ENCODE results near the gene METTL8.

METTL8 gene, protein sequence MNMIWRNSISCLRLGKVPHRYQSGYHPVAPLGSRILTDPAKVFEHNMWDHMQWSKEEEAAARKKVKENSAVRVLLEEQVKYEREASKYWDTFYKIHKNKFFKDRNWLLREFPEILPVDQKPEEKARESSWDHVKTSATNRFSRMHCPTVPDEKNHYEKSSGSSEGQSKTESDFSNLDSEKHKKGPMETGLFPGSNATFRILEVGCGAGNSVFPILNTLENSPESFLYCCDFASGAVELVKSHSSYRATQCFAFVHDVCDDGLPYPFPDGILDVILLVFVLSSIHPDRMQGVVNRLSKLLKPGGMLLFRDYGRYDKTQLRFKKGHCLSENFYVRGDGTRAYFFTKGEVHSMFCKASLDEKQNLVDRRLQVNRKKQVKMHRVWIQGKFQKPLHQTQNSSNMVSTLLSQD

DNA sequence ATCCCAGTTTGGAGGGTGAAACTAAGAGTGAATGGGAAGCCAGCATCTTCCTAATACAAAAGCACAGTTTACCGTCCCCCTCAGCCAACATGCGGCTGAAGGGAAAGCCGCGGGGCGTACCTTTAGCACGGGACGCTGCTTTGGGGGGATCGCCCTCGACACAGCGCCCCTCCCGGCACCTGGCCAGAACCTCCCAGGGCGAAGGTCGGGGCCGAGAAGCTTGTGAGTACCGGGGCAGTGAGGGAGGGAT, at the start of gene METTL8:
METTL8 (minus strand) TSS at position 228 of the 250 bp plus-strand sequence. CDS start 41,805 bp downstream, outside the sequence.
- DNase-seq: no peak
- in situ Hi-C loops (cut with HindIII; ENCODE audit: low pct_ligation_motif_present, low pct_unique_long_range_greater_than_20kb, low sequenced_read_pairs): no loop called here

DNA sequence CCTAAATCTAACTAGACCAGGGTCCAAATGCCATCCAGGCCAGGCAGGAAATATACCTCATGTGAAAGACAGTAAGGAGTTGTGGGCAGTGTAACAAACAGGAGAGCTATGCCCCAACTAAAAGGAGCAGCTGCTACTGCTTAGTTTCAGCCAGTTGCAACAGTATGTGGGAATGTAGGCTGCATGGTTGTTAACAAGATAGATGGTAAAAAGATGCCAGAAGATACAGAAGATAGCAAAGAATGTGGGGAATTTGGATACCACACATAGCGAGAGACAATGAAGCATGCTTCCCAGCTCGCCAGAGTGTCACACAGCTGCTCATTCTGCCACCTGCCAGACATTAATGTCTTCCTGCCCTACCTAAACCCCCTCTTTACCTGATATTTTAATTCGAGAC, 49.1 kb upstream of the METTL8 start:
- peak; percentile 31 for DNase-seq
- in situ Hi-C loops (cut with HindIII; ENCODE audit: low pct_ligation_motif_present, low pct_unique_long_range_greater_than_20kb, low sequenced_read_pairs): no loop called here

DNA sequence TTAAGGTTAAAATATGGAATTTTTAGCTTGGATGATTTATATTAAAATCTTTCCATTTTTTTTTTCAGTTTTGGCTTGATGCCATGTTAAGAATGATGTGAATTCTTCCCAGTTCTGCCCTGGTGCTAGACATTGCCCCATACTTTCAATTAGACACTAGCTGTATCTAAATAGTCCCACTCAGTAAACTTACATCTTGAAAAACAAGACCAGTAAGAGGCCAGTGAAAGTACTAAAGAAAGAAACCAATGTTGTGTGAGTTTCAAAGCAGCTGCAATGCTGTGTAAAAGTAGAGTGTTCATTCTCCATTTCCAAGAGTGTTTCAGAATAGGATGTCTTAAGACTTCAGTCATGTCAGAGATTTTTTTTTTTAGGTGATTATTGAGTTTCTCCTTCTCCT, 48.5 kb upstream of the METTL8 start:
- no peak for DNase-seq
- in situ Hi-C loops (cut with HindIII; ENCODE audit: low pct_ligation_motif_present, low pct_unique_long_range_greater_than_20kb, low sequenced_read_pairs): no loop called here

DNA sequence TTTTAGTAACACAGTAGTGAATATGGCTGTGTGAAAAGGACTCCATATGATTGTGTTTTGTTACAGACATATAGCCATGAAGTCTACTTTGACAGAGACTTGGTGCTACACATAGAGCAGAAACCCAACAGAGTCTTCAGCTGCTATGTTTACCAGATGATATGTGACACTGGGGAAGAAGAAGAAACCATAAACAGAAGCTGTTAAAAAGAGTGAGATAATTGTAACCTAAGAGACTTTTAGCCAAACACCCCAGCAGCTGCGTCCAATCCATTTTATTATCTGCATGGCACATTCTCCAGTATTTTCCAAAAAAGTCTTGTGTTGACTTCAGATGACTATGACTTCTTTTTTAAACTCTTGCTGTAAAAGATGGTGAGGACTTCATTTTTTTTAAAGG, 47.1 kb upstream of the METTL8 start:
- in situ Hi-C loops (cut with HindIII; ENCODE audit: low pct_ligation_motif_present, low pct_unique_long_range_greater_than_20kb, low sequenced_read_pairs): no loop called here
- DNase-seq: no peak

DNA sequence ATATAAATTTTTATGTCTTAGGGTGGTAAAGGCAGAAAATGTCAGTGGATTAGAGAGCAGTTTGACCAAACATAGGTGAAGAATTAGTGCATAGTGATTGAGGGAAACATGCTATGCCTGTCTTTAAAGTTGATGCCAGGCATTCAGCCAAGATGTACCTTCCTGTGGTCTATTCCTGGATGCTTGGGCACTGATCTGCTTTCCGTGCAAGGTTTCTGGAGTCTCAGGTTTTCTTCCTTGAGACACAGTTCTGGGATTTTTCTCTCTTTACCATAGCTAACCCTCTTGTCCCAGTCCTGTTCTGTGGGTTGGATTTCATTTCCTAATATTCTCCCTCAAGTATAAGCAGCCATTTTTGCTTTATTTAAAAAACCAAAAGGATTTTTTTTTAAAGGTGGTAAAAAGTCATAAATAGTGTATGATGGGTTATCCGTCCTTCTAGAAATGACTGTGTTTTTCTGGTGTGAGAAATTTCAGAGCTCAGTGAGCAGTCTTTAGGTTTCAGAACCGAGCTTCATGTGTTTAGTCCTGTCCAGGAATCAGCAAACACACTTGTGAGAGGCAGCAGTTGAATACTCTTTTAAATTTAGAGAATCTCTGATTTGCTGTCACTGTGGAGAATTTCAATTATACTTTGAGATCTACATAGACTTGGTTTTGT, 45.5 kb upstream of the METTL8 start:
- in situ Hi-C loops (cut with HindIII; ENCODE audit: low pct_ligation_motif_present, low pct_unique_long_range_greater_than_20kb, low sequenced_read_pairs): no loop called here
- DNase-seq: no peak

DNA sequence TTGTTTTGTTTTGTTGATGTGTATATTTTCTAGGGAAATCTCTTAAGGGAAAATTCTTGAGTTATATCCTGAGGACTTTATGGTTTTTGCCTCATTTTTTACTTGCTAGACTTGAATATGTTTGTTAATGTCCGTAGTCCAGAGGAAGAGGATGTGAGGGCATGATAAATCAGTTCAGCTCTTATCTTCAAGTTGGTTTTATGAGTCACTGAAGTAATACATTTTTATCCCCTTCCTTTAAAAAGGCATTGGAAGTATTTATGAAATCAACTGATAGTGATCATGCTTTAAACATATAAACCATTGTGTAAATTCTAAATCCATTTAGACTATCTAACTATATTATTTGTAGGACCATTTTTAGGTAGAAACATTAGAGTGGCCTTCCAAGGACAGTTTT, 44.6 kb upstream of the METTL8 start:
- in situ Hi-C loops (cut with HindIII; ENCODE audit: low pct_ligation_motif_present, low pct_unique_long_range_greater_than_20kb, low sequenced_read_pairs): no loop called here
- no peak for DNase-seq

DNA sequence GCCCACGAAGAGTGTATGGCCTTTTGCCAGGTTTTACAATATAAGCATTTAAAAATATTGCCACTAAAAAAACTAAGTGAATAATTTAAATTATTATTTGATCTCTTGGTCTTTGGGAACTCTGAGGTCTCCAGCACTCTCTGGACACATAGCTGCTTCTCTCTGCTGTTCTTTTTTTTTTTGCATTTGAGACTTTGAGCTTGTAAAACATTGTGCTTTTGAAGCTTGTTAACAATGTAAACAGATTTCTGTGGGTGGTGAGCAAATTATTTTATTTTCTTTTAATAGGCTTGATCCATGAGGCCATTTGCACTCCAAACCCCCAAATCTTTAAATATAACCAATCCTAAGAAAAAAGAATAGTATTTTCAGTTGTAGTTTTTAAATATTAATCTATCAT, 42.2 kb upstream of the METTL8 start:
- DNase-seq: no peak
- in situ Hi-C loops (cut with HindIII; ENCODE audit: low pct_ligation_motif_present, low pct_unique_long_range_greater_than_20kb, low sequenced_read_pairs): no loop called here

DNA sequence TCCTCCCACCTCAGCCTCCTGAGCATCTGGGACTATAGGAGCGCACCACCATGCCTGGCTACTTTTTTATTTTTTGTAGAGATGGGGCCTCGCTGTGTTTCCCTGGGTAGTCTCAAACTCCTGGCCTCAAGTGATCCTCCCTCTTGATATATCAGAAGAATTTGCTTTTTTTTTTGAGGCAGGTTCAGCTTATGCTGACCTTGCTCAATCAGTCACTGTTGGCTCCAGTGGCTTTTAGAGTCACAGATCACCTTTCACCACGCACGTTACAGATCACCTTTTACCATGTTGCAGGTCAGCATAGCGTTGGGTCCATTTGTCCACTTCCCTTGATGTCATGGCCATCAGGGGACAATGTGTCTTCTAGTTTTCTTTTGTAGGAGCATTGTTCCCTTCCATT, 36.3 kb upstream of the METTL8 start:
- in situ Hi-C loops (cut with HindIII; ENCODE audit: low pct_ligation_motif_present, low pct_unique_long_range_greater_than_20kb, low sequenced_read_pairs): no loop called here
- no peak for DNase-seq

DNA sequence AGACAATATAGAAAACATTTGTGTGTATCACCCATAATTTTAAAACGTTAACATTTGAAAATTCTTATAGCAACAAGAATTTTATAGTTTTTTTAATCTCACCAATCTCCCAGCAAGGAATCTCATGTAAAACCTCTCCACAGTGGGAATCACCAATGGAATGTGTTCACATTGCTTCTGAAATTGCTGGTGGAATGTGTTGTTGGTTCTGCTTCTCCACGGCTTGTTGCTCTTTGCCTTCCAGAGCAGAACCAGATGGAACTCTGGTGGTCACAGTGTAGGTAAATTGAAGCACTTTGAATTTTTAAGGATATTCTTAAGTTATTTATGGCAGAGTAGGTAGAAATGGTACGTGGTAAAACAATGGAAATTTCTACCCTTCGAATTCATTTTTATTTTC, 35.4 kb upstream of the METTL8 start:
- DNase-seq: peak; percentile 27
- in situ Hi-C loops (cut with HindIII; ENCODE audit: low pct_ligation_motif_present, low pct_unique_long_range_greater_than_20kb, low sequenced_read_pairs): no loop called here

DNA sequence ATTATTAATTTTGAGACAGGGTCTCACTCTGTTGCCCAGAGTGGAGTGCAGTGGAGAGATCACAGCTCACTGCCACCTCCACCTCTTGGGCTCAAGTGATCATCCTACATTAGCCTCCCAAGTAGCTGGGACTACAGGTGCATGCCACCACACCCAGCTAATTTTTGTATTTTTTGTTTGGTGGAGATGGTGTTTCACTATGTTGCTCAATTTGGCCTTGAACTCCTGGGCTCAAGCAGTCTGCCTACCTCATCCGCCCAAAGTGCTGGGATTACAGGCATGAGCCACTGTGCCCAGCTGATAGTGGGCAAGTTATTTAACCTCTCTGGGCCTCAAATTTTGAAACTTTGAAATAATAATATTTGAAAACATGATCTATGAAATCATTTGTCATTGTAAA, 26.7 kb upstream of the METTL8 start:
- DNase-seq: no peak
- in situ Hi-C loops (cut with HindIII; ENCODE audit: low pct_ligation_motif_present, low pct_unique_long_range_greater_than_20kb, low sequenced_read_pairs): no loop called here

DNA sequence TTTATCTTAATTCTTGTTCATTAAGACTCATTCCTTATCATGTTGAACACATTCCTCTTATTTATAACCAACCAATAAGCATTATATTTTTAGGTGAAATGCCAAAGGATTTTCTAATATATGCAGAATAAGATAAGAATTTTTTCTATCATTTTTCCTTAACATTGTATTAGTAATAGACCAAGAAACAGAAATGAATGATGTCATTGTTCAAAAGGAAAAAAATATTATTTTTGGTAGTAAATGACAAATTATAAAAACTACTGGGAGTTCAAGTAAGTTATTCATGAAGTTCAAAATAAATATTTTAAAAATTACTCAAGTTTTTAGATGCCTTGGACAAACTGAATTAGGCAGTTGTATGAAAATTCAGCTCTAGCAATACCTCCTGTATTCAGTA, 25.7 kb upstream of the METTL8 start:
- in situ Hi-C loops (cut with HindIII; ENCODE audit: low pct_ligation_motif_present, low pct_unique_long_range_greater_than_20kb, low sequenced_read_pairs): no loop called here
- DNase-seq: no peak

DNA sequence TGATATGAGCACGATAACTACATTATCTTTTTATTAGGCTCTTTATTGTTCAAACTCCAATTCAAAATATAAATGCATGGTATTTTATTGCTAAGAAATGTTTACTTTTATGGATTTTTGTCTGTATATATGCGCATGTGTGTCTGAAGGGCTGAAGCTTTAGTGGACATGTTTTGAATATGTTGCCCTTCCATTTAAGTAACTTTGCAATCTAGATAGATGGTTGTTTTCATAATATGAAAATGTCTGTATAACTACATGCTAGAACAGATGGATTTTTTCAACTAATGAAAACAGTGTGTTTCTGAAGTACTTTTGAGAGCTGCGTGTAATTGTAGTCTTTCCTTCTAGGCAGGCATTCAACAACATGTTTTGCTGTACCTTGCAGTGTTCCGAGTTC, 19.0 kb upstream of the METTL8 start:
- DNase-seq: no peak
- in situ Hi-C loops (cut with HindIII; ENCODE audit: low pct_ligation_motif_present, low pct_unique_long_range_greater_than_20kb, low sequenced_read_pairs): no loop called here

DNA sequence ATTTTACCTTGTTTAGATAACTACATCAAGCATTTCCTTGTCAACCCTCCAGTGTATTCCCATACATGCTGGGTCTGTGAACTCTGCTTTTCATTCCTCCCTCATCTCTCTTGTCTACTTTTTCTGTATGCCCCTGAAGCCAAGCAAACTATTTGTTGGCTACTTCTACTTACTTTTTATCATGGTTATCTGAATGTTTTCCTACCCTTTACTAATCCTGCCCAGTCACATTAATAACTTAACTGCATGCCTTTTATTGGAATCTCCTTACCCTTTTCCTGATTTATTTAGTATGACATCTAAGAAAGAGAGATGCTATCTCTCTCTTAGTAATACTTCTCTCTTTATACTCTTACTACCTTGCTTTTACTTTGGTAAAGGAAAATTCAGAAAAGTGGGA, 17.3 kb upstream of the METTL8 start:
- in situ Hi-C loops (cut with HindIII; ENCODE audit: low pct_ligation_motif_present, low pct_unique_long_range_greater_than_20kb, low sequenced_read_pairs): no loop called here
- no peak for DNase-seq

DNA sequence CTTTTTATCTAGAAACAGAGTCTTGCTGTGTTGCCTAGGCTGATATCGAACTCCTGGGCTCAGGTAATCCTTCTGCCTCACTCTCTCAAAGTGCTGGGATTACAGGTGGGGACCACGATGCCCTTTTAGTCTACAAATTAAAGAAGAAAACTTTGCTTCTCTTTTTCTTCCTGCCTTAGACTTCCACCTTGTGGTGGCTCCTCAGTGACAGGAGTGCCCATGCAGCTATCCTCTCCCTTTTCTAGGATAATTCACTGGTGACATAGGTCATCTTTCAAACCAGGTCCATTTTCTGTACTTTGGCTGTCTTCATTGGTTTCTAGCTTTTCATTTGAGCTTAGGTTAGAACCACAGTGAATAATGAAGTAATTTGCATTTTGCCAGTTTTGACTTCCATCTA, 13.9 kb upstream of the METTL8 start:
- in situ Hi-C loops (cut with HindIII; ENCODE audit: low pct_ligation_motif_present, low pct_unique_long_range_greater_than_20kb, low sequenced_read_pairs): no loop called here
- no peak for DNase-seq

DNA sequence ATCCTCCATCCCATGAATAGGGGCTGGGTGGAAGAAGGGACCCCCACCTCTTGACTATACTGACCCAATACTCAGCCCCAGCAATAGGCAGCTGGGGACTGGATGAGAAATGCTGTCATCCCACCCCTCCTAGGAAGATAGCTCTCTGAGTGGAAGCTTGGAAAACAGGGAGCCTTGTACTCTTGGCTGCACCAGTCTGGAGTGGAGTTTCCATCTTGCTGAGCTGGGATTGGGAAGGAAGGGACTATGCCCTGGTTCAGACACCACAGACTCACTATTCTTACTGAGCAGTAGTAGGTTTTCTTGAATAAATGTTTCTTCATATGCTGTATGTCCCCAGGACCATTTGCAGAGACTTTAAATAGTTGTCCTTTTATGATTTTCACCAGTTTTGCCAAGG, 7.7 kb upstream of the METTL8 start:
- in situ Hi-C loops (cut with HindIII; ENCODE audit: low pct_ligation_motif_present, low pct_unique_long_range_greater_than_20kb, low sequenced_read_pairs): no loop called here
- no peak for DNase-seq

DNA sequence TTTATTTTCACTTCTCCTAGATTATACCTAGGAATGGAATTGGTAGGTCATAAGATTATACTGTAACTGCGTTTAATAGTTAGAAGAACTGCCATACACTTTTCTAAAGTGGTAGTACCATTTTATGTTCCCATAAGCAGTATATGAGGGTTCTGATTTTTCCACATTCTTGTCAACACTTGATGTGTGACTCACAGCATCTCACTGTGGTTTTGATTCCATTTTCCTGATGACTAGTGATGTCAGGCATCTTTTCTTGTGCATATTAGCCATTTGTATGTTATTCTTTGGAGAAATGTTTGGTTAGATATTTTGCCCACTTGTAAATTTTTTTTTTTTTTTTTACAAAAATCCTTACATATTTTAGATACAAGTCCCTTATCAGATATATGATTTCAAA, 2.5 kb upstream of the METTL8 start:
- peak; percentile 87 for DNase-seq
- in situ Hi-C loops (cut with HindIII; ENCODE audit: low pct_ligation_motif_present, low pct_unique_long_range_greater_than_20kb, low sequenced_read_pairs): no loop called here

DNA sequence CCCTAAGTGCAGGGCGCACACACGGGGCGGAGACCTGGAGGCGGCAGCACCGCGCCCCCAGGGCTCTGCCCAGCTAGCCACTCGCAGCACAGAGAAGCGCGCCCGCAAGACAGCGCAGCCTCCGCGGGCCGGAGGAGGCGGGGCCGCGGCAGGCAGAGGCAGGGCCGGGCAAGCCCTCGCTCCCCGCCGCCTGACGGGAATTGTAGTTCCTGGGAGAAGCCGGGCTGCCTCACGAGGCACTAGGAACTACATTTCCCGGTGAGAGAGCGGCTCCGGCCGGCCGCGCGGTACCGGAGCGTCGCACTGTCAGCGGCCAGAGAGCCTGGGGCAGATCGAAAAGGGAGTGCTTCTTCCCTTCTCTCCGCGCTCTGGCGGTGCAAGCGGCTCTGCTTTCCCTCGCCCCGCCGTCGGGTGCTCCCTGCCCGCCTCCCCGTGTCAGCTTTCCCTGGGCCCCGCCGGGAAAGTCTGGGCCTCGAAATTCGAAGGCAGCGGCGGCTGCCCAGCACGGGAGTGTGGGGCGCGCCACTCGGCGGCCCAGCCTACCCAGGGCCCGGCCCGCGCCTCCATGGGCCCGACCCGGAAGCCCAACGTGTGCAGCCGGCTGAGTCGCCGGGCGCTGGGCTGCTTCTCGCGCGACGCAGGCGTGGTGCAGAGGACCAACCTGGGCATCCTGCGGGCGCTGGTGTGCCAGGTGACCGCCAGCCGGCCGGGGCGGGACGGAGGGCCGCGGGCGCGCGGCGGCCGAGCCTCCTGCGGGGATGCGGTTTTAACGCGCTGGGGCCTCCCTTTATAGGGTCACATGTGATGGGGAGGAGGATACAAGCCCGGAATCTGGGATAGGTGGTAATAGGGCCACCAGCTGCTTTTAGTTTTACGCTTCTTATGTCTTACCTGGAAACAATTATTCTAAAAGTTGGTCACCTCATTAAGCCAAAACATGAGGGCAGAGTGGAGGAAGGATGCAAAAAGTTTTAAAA, 511 bp upstream of the METTL8 start, which contains the start of gene DCAF17:
DCAF17 (plus strand) TSS at position 214 of the 977 bp plus-strand sequence; CDS start at position 566, 352 bp downstream.
- in situ Hi-C loops (cut with HindIII; ENCODE audit: low pct_ligation_motif_present, low pct_unique_long_range_greater_than_20kb, low sequenced_read_pairs): no loop called here
- peak; percentile 98 for DNase-seq

DNA sequence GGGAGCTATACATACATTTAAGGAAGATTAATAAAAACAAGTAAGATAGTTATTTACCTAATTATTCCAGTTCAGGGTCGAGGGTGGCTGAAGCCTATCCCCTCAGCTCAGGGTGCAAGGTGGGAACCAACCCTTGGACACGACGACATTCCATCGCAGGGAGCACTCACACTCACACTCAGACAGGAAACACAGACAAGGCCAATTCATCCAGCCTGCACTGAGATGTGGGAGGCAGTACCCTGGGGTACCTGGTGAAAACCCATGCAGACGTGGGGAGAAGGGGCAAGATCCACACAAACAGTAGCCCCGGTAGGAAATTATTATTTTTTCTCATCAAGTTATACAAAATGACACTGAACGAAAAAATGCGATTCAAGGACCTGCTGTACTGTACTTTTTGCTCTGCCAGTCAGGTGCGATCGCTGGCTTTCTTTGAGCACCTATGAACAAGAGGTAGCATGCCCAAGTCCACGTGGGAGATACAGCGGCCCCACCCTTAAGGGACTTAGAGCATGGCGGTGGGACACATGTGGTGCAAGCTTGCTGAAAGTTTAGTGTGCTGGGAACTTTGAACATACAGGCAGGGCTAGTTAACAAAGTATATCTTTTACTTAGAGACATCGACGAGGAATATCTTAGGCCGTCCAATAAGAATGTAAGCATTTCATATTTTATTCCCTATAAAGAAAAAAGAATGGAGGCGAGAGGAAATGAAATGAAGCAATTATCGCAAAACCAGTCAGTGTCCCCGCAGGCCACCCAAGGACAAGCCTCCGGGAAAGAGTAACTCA, 624 bp downstream of the METTL8 start:
- peak; percentile 54 for DNase-seq
- in situ Hi-C loops (cut with HindIII; ENCODE audit: low pct_ligation_motif_present, low pct_unique_long_range_greater_than_20kb, low sequenced_read_pairs): no loop called here

Measured in ACHN (cell line).